WI38 (cell line): ENCODE data around the gene LRP1B.

Experiments used
- H3K4me3 ChIP-seq: 2 replicates; pipeline ENCODE4 v1.5.1; 2011; ENCODE audit warnings: low read depth, mild to moderate bottlenecking, control low read depth, low read length
- TF ChIP-seq, protein P1 (sequence below): IDR thresholded peaks from 2 replicates; pipeline ENCODE4 v1.5.1; 2012; ENCODE audit warnings: low read depth, mild to moderate bottlenecking, control low read depth, low read length

LRP1B gene

DNA sequence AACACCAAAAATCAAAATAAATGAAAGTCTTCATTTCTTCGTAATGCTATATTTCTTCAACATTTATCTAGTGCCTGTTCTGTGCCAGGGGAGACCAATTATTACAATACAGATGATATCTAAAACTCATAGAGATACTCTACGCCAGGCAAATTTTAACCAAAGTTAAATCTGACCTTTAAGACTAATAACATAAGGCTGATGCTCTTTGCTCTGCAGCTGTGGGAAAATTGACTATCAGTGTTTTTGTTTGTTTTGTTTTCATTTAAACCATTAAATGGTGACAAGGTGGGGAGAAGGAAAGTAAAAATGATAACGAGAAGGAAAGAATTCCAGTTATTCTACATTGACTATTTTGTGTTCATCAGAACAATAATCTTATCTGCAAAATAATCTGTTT, 406.4 kb downstream of the LRP1B start:
- no peak overlapping the region for H3K4me3 ChIP-seq
- TF ChIP-seq, protein P1, sequence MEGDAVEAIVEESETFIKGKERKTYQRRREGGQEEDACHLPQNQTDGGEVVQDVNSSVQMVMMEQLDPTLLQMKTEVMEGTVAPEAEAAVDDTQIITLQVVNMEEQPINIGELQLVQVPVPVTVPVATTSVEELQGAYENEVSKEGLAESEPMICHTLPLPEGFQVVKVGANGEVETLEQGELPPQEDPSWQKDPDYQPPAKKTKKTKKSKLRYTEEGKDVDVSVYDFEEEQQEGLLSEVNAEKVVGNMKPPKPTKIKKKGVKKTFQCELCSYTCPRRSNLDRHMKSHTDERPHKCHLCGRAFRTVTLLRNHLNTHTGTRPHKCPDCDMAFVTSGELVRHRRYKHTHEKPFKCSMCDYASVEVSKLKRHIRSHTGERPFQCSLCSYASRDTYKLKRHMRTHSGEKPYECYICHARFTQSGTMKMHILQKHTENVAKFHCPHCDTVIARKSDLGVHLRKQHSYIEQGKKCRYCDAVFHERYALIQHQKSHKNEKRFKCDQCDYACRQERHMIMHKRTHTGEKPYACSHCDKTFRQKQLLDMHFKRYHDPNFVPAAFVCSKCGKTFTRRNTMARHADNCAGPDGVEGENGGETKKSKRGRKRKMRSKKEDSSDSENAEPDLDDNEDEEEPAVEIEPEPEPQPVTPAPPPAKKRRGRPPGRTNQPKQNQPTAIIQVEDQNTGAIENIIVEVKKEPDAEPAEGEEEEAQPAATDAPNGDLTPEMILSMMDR: no peak

DNA sequence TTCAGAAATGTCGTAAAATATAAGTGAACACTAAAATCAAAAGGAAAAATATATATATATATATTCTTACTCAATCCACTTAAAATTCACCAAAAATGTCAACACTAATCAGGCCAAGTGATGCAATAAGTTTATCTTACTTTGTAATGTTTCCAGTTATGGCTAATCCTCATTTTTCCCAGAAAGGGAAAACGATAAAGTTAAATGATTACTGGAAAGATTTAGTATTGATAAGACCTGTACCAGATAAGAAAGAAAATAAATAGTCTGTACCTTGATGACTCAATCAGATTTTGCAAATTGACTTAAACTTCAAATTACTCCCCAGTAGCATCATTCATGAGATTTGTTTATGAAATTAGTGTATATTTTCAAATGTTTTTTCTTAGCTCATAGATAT, 407.0 kb downstream of the LRP1B start:
- H3K4me3 ChIP-seq: no peak overlapping the region
- TF ChIP-seq, protein P1: no peak

DNA sequence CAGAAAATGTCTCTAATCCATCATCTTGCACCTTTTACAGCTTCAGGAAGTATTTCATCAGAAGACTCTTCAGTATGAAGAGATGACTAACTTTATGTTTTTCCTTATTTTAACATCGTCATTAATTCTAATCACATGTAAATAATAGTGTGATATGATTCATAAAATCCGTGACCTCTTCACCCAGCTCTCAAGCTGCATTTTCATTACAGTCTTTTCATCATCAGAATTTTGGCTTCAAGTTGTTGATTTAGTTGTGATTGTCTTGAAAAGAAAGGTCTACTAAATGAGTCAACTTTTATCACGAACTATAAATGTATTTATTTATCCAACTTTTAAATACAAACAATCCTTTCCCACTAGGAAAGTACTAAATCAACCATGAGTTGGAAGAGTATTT, 410.3 kb downstream of the LRP1B start:
- TF ChIP-seq, protein P1: no peak
- H3K4me3 ChIP-seq: no peak overlapping the region

DNA sequence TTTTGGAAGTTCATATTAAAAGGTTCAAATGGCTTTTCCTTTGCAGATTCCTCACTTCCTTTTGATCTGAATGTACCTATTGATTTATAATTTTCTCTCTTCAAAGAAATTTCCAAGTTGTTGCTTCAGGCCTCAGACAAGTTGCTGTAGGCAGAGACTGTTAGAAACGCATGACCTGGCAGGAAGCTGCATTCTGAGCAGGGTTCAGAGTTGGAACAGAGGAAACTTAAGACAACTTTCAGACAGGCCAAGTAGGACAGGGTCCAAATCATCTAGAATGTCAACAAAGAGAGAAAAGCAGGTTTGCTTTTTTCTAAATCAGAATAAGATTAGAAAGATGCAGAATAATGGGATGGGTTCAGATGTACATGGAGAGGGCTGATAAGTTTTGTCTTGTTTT, 416.3 kb downstream of the LRP1B start:
- H3K4me3 ChIP-seq: no peak overlapping the region
- TF ChIP-seq, protein P1: no peak

DNA sequence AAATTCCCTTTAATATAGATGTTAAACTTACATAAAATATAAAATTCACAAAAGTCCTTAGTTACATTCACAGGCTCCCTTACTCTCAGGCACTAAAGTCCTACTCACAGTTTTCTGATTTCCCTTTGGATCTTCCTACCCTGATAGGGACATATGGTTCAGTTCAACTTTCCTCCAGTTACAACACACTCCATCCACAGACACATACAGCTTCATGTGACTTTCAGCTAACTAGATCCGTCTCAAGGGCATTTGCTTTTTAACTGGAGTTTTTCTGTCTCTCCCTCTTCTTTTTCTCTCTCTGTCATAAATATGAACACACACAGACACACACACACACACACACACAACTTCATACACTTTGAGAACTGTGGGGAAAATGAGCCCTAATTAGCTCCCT, 419.2 kb downstream of the LRP1B start:
- TF ChIP-seq, protein P1: no peak
- no peak overlapping the region for H3K4me3 ChIP-seq

DNA sequence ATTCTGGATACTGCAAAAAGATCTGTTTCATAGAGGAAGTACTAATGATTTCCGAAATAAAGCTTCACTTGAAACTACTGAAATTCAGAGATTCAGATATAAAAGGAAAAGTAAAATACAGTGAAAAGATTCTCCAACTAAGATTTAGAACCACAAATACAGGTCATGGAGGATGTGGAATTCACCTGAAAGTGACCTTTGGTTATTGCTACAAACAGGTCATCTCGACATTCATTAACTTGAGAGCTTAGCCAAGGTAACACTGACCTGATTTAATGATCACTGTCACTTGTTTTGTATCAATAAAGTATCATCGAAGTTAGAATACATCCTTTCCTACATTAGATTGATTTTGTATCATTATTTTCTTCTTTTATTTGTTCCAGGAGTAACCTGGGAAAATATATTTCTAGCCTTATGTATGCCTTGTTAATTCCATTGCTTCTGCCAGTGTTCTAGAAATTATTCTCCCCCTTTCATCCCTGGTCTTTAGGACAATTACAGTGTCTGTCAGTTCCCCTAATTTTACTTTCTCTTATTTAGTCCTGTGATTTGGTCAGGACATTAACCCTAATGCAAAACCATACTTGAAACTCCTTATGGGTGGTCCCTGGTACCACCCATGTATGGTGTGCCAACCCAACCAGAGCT, 420.1 kb downstream of the LRP1B start:
- TF ChIP-seq, protein P1: no peak

DNA sequence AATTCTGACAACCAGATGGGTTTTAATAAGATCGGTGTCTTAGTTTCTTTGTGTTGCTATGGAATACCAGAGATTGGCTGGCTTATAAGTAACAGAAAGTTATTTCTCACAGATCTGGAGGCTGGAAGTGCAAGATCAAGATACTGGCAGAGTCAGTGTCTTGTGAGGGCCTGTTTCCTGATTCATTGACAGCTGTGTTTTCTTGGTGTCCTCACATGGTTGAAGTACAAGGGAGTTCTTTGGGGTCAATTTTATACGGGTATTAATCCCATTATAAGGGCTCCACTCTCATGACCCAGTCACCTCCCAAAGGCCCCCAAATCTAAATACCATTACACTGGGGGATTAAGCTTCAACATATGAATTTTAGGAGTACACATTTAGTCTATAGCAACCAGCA, 421.1 kb downstream of the LRP1B start:
- no peak overlapping the region for H3K4me3 ChIP-seq
- TF ChIP-seq, protein P1: no peak

More for the DNA sequence above, 420.1 kb downstream of the LRP1B start:
- no peak overlapping the region for H3K4me3 ChIP-seq
